Muscle layer of colon (tissue), 2 donors: ENCODE results near the gene NUDCD3.
"Not testable (repeated sequence)": the region's sequence is repeated elsewhere in the genome, so short reads cannot be mapped to it uniquely, and the experiment has no call there.

Experiments used
- H3K27ac ChIP-seq: one replicate; pipeline ENCODE4 v1.7.0; 2013; ENCODE audit warnings: low read depth, mild to moderate bottlenecking, low read length, moderate library complexity
- H3K27me3 ChIP-seq, 2 donors: one replicate each; pipeline ENCODE4 v1.7.0; 2013; ENCODE audit warnings: low read length in 2 of 2, mild to moderate bottlenecking in 2 of 2; ENCODE audit not compliant: insufficient read depth in 2 of 2, control insufficient read depth in 1 of 2
- H3K36me3 ChIP-seq: one replicate; pipeline ENCODE4 v1.7.0; 2013; ENCODE audit warnings: mild to moderate bottlenecking, low read length; ENCODE audit not compliant: insufficient read depth
- H3K4me1 ChIP-seq: one replicate; pipeline ENCODE4 v1.7.0; 2013; ENCODE audit warnings: mild to moderate bottlenecking, low read length; ENCODE audit not compliant: insufficient read depth
- H3K4me3 ChIP-seq, 2 donors: one replicate each; pipeline ENCODE4 v1.7.0; 2013; ENCODE audit warnings: low read length in 2 of 2, low read depth in 1 of 2, mild to moderate bottlenecking in 1 of 2, moderate library complexity in 1 of 2
- H3K9ac ChIP-seq: one replicate; pipeline ENCODE4 v1.7.0; 2013; ENCODE audit warnings: low read length
- H3K9me3 ChIP-seq: one replicate; pipeline ENCODE4 v1.7.0; 2013; ENCODE audit warnings: mild to moderate bottlenecking, low read length
- donor health status: abdominal sarcoma.
- donor health status: Adenocarcinoma of cecum.

The NUDCD3 gene

GRCh38 chr7:44434201-44434600, 56.3 kb downstream of the NUDCD3 start:
- Histone ChIP-seq H3K27ac (no peak overlapping the region), H3K27me3 (no peaks in the 10 kb centered on the region), H3K36me3 (no peaks in the 10 kb centered on the region), H3K4me1 (peaks cover 14% of the 10 kb centered on the region), H3K4me3 (no peak overlapping the region), H3K9me3 (no peaks in the 10 kb centered on the region), H3K9ac (no peak overlapping the region)

- H3K27ac ChIP-seq: no peak overlapping the region
- peaks cover 20% of the 10 kb centered on the region for H3K4me1 ChIP-seq
Measured at GRCh38 chr7:44433255-44434022, 57.0 kb downstream of the NUDCD3 start.

DNA sequence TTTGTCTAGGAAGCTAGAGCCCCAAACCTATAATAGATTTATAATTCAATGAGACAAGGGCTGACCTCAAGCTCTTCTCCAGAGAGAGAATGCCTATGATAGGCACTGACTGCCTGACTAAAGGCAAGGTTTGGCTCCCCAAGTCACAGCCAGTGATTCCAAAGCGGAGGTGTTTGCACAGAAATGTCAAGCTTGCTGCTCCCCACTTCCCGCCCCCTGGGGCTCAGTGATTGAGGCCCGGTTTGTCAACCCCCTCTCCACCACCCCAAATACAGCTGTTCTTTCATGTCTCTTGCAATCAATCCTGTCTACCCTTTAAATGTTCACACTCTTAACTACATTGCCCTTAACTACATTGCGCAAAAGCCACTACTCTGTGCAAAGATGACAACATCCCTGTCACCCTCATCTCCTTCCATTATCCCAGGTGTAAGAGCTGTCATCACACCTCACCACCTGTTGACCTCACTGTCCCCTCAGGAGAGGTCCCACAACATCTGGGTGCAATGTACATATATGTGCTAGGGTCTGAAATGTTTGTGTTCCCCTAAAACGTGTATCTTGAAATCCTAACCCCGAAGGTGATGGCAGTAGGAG, 58.0 kb downstream of the NUDCD3 start:
- Histone ChIP-seq H3K9ac (no peak overlapping the region), H3K4me1 (peaks cover 20% of the 10 kb centered on the region), H3K4me3 (no peak overlapping the region), H3K36me3 (peaks cover 1% of the 10 kb centered on the region), H3K9me3 (no peaks in the 10 kb centered on the region), H3K27me3 (no peaks in the 10 kb centered on the region), H3K27ac (no peak overlapping the region)

More at GRCh38 chr7:44433255-44434022, 57.0 kb downstream of the NUDCD3 start:
- H3K4me3 ChIP-seq: no peak overlapping the region
- H3K9ac ChIP-seq: no peak overlapping the region
- no peaks in the 10 kb centered on the region for H3K27me3 ChIP-seq
- H3K36me3 ChIP-seq: no peaks in the 10 kb centered on the region
- no peaks in the 10 kb centered on the region for H3K9me3 ChIP-seq

DNA sequence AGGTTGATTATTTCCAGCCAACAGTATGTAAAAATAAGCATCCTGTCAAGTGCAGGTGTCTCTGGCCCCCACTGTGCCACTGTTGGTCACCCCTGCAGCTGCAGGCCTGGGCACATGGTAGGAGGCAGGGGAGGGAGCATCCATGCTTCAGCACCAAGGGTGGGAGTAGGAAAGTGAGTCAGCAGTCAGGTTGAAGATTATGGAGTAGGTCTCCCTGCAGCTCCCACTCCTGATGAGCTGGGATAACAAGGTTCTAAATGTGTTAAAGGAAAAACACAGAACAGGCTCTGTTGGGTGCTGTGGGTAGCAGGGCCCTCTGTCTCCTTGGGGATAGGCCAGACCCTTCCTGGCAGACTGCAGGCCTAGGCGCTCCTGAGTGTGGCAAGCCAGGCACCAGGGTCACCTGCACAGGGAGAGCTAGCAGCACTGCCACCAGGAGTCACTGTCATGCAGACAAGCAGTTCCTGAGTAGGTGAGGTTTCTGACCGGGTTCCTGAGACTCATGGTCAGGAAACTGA, 59.3 kb downstream of the NUDCD3 start:
- peaks cover 11% of the 10 kb centered on the region for H3K36me3 ChIP-seq
- no peaks in the 10 kb centered on the region for H3K27me3 ChIP-seq
- H3K4me3 ChIP-seq: no peak overlapping the region
- H3K9ac ChIP-seq: no peak overlapping the region
- no peak overlapping the region for H3K27ac ChIP-seq
- no peaks in the 10 kb centered on the region for H3K9me3 ChIP-seq
- H3K4me1 ChIP-seq: peaks cover 20% of the 10 kb centered on the region

GRCh38 chr7:44430054-44430453, 60.4 kb downstream of the NUDCD3 start:
- Histone ChIP-seq H3K36me3 (peaks cover 20% of the 10 kb centered on the region), H3K27me3 (no peaks in the 10 kb centered on the region), H3K27ac (no peak overlapping the region), H3K4me1 (peaks cover 20% of the 10 kb centered on the region), H3K4me3 (no peak overlapping the region), H3K9ac (no peak overlapping the region), H3K9me3 (no peaks in the 10 kb centered on the region)

DNA sequence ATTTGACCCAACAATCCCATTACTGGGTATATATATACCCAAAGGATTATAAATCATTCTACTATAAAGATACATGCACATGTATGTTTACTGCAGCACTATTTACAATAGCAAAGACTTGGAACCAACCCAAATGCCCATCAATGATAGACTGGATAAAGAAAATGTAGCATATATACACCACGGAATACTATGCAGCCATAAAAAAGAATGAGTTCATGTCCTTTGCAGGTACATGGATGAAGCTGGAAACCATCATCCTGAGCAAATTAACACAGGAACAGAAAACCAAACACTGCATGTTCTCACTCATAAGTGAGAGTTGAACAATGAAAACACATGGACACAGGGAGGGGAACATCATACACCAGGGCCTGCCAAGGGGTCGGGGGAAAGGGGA, 65.7 kb downstream of the NUDCD3 start:
- peaks cover 20% of the 10 kb centered on the region for H3K36me3 ChIP-seq
- H3K27ac ChIP-seq, H3K9me3 ChIP-seq, H3K27me3 ChIP-seq, H3K4me3 ChIP-seq, H3K9ac ChIP-seq, H3K4me1 ChIP-seq: not testable (repeated sequence)

GRCh38 chr7:44416941-44417340, 73.5 kb downstream of the NUDCD3 start:
- Histone ChIP-seq H3K36me3 (no peaks in the 10 kb centered on the region), H3K27me3 (no peaks in the 10 kb centered on the region), H3K4me3 (no peak overlapping the region), H3K27ac (no peak overlapping the region), H3K4me1 (no peaks in the 10 kb centered on the region), H3K9me3 (no peaks in the 10 kb centered on the region), H3K9ac (no peak overlapping the region)

GRCh38 chr7:44415510-44415909, 74.9 kb downstream of the NUDCD3 start:
- Histone ChIP-seq H3K27ac (no peak overlapping the region), H3K27me3 (no peaks in the 10 kb centered on the region), H3K36me3 (no peaks in the 10 kb centered on the region), H3K9me3 (no peaks in the 10 kb centered on the region), H3K4me3 (no peak overlapping the region), H3K9ac (no peak overlapping the region), H3K4me1 (no peaks in the 10 kb centered on the region)

GRCh38 chr7:44415047-44415446, 75.4 kb downstream of the NUDCD3 start:
- Histone ChIP-seq H3K27ac (no peak overlapping the region), H3K4me3 (no peak overlapping the region), H3K9ac (no peak overlapping the region), H3K36me3 (no peaks in the 10 kb centered on the region), H3K4me1 (no peaks in the 10 kb centered on the region), H3K27me3 (no peaks in the 10 kb centered on the region), H3K9me3 (no peaks in the 10 kb centered on the region)

DNA sequence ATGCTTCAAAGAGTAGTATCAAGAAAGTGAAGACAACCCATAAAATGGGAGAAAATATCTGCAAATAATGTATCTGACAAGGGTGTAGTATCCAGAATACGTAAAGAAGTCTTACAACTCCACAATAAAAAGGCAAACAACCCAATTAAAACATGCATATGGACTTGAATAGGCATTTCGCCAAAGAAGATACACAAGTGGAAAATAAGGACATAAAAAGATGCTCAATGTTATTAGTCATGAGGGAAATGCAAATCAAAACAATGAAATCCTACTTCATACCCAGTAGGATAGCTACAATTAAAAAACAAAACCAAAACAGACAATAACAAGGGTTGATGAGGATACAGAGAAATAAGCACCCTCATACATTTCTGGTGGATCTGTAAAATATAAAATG, 79.2 kb downstream of the NUDCD3 start:
- Histone ChIP-seq H3K27ac (no peak overlapping the region), H3K9ac (no peak overlapping the region), H3K4me1 (no peaks in the 10 kb centered on the region), H3K36me3 (no peaks in the 10 kb centered on the region), H3K9me3 (no peaks in the 10 kb centered on the region), H3K4me3 (no peak overlapping the region), H3K27me3 (no peaks in the 10 kb centered on the region)

GRCh38 chr7:44408596-44408995, 81.9 kb downstream of the NUDCD3 start:
- H3K27ac ChIP-seq: no peak overlapping the region
- no peak overlapping the region for H3K4me3 ChIP-seq
- H3K9ac ChIP-seq: no peak overlapping the region

DNA sequence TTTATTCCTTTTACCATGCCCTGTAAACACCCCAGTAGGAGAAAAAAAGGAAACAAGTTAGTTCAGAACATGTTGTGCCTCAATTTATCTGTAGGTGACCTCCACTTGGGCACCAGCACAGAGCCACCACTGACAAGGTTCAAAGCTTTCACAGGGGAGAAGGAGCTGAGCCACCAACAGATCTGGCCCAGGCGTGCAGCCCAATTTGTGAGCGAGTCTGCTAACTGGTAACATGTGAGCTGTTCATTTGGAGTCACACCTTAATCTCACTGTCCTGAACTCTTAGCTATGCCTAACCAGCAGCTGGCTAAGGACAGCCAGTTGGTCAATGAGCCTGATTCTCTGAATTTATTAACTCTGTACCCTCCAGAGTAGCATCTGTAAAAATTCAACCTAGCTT, 86.7 kb downstream of the NUDCD3 start:
- no peak overlapping the region for H3K27ac ChIP-seq
- no peaks in the 10 kb centered on the region for H3K9me3 ChIP-seq
- no peak overlapping the region for H3K9ac ChIP-seq
- H3K4me3 ChIP-seq: no peak overlapping the region
- no peaks in the 10 kb centered on the region for H3K4me1 ChIP-seq
- no peaks in the 10 kb centered on the region for H3K27me3 ChIP-seq
- H3K36me3 ChIP-seq: peaks cover 22% of the 10 kb centered on the region

More at GRCh38 chr7:44408596-44408995, 81.9 kb downstream of the NUDCD3 start:
- no peaks in the 10 kb centered on the region for H3K9me3 ChIP-seq
- H3K27me3 ChIP-seq: no peaks in the 10 kb centered on the region
- H3K4me1 ChIP-seq: no peaks in the 10 kb centered on the region
- peaks cover 10% of the 10 kb centered on the region for H3K36me3 ChIP-seq
